Renal pelvis (tissue), 4 donors: ENCODE measurements around the gene C2orf72. TPM values are rescaled to one million over a fixed set of nuclear protein-coding genes. Genes with fewer than 3 reads are reported as not detected.

Experiments
- DNase-seq: peaks from one replicate; pipeline ENCODE4 v3.0.0-alpha.2; 2013
- polyA plus RNA-seq, 3 donors: library from polyadenylated mRNA; unstranded; fragments of 120-200 nt; gene quantifications; one replicate each; pipeline ENCODE4 v1.2.1, GENCODE V29; 2013; ENCODE audit not compliant: insufficient read length in 3 of 3

Gene C2orf72
- polyA plus RNA-seq, 3 donors, result 2.6 to 4.7 (median 3.6) TPM

DNA sequence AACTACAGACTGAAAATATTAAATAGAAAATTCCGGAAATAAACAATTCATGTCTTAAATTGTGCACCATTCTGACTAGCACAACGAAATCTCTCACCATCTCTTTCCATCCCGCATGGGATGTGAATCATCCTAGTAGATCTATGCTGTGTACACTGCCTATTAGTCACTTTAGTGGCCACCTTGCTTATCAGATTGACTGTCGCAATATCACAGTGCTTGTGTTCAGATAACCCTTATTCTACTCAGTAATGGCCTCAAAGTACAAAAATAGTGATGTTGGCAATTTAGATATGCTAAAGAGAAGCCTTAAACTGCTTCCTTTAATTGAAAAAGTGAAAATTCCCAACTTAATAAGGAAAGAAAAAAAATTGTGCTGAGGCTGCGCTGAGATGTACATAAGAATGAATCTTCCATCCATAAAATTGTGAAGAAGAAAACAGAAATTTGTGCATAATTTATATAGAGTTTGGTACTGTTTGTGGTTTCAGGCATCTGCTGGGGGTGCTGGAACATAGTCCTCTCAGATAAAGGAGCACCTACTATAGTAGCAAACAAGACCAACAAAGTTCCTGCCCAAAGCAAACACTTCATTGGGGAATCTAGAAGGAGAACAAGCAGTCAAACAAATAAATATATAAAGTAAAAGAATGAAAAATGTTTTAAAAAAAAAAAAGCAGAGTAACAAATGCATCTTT lies 31.4 kb downstream of the C2orf72 start:
- DNase-seq, result no peak

DNA sequence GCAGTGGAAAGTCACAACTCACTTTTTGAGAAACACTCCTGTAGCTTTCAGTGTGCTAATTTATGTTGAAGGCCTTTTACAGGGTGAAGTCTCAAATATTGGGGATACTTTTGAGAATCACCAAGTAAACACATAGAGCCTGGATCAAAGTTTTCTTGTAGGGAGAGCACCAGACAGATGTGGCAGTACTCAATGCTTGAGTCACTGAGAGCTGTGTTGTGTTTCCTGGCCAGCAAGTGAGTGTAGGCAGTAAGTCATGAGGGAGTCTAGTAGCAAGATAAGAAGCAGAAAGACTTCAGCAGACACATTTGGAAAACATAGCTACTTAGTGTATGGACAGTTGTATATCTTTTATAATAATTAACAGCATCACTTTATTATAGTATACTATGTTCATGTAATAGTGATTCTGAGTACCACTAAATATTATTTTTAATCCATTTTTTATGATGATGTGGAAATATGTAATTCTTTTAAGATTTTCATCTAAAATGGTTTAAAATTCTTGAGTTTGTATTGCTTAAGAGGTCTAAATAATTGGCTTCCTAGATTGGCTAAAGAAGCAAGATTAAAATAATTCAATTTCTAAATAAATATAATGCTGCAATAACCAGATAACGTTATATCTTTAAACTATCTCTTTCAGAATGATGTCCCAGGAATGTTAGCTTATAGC lies 32.2 kb downstream of the C2orf72 start:
- DNase-seq, result no peak

DNA sequence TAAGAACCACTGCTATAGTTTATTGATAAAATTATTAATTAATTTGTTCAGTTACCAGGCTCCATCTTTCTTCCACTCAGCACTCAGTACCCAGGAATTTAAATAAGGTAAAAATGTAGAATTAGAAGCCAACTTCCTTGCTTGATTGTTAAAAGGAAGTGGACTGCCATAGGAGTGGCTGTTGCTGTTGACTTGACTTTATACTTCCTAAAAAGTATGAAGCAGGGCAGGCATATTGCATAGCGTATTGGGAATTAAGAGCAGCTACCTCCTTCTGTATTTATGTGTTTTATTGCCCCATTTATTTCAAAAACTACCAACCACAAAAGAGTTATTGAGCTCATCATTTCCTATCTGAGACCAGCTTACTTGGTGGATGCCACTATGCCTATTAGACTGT lies 47.2 kb downstream of the C2orf72 start:
- no peak for DNase-seq

DNA sequence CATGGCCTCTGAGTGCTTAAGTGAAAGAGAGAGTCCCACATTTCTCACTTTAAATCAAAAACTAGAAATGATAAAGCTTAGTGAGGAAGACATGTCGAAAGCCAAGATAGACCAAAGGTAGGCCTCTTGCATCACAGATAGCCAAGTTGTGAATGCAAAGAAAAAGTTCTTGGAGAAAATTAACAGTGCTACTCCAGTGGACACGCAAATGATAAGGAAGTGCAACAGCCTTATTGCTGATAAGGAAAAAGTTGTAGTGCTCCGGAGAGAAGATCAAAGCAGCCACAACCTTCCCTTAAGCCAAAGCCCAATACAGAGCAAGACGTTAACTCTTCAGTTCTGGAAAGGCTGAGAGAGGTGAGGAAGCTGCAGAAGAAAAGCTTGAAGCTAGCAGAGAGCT lies 51.4 kb downstream of the C2orf72 start:
- no peak for DNase-seq

DNA sequence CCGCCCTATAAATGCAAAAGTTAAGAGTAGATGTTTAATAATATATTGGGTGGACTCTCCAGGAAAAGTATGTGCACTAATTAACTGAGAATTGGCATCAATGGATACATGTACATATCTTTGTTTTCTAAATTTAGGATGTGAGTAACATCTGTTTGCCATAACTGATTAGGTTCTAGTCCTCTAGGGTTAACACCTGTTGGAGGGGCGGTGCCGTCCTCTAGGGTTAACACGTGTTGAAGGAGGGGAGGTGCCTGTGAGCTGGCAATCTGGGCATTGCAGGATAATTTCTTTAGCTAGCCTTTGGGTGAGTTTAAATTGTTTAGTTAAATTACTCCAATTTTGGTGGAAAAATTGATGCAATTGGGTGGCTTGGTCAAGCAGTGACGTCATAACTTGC lies 56.6 kb downstream of the C2orf72 start:
- no peak for DNase-seq

DNA sequence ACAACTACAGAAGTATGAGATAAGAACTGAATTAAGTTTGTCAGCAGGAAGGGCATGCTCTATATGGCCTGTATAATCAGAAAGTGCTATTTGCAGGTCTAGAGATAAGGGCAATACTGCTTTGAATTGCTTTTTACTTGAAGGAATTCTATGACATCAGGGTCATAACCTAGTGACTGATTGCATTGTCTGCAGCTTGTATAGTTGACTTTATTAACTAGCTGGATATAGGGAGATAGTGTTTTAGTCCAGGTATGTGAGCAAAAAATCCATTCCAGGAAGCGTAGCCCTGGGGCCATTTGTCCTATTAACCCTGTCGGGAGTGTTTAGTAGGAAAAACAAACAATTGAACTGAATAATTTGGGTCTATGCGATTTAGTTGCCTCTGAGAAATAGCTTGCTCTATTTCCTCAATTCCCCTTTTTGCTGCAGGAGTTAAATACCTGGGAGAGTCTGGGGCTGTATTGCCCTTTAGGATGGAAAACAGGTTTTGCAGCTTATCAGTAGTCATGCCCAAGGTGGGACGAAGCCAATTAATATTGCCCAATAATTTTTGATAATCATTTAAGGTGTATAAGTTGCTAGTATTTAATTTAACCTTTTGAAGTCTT lies 57.5 kb downstream of the C2orf72 start:
- no peak for DNase-seq

Other genes with a start within 250 kb of the C2orf72 start
- 1,000 to 10,000 TPM in 2 of 3 donors, 100 to 1,000 TPM in 1; 951 to 1,059 (median 1,053) TPM for gene ITM2C, start 172.6 kb upstream of the C2orf72 start, polyA plus RNA-seq
- under 1 TPM; 0.18 to 0.19 (median 0.18) TPM for gene GPR55, start 112.3 kb upstream of the C2orf72 start, polyA plus RNA-seq
- not detected for gene SPATA3, start 41.4 kb upstream of the C2orf72 start, polyA plus RNA-seq
- gene PSMD1, start 19.3 kb downstream of the C2orf72 start, polyA plus RNA-seq, result 100 to 1,000 TPM in 1 of 3 donors, 10 to 100 TPM in 2; 88.1 to 100 (median 98.7) TPM
- gene HTR2B, start 87.5 kb downstream of the C2orf72 start, polyA plus RNA-seq, result 10 to 100 TPM in 2 of 3 donors, 1 to 10 TPM in 1; 7.3 to 12.2 (median 10.3) TPM
- gene ARMC9, start 161.1 kb downstream of the C2orf72 start, polyA plus RNA-seq, result 10 to 100 TPM; 27.3 to 30.6 (median 27.4) TPM